A204.1 (cell line): ENCODE data around the gene TAF4.
"Not testable (repeated sequence)": the region's sequence is repeated elsewhere in the genome, so short reads cannot be mapped to it uniquely, and the experiment has no call there.

ENCODE experiments used
- FAIRE-seq: peaks from 2 replicates; lab custom pipeline; 2012; peaks lifted over from hg19 to GRCh38; lab: Jason Lieb, UNC

Gene TAF4

GRCh38 chr20:61979701-61980635 lies 85.7 kb downstream of the TAF4 start:
- no peak for FAIRE-seq

GRCh38 chr20:61979090-61979489 lies 86.6 kb downstream of the TAF4 start:
- no peak for FAIRE-seq

- no peak for FAIRE-seq
These were observed 87.2 kb downstream of the TAF4 start for GRCh38 chr20:61978491-61978890.

- FAIRE-seq: no peak
These were observed 88.3 kb downstream of the TAF4 start for GRCh38 chr20:61977419-61977786.

GRCh38 chr20:61976644-61977418 lies 88.8 kb downstream of the TAF4 start:
- FAIRE-seq: no peak

GRCh38 chr20:61976263-61976643 lies 89.4 kb downstream of the TAF4 start:
- FAIRE-seq: no peak

GRCh38 chr20:61975407-61976129 lies 90.1 kb downstream of the TAF4 start:
- no peak for FAIRE-seq

- no peak for FAIRE-seq
These were observed 91.4 kb downstream of the TAF4 start for GRCh38 chr20:61974357-61974665.

- FAIRE-seq: no peak
These were observed 91.9 kb downstream of the TAF4 start for GRCh38 chr20:61973515-61974356.

GRCh38 chr20:61972636-61973508 lies 92.8 kb downstream of the TAF4 start:
- no peak for FAIRE-seq

GRCh38 chr20:61971595-61971994 lies 94.1 kb downstream of the TAF4 start:
- FAIRE-seq: not testable (repeated sequence)

- no peak for FAIRE-seq
These were observed 95.3 kb downstream of the TAF4 start for GRCh38 chr20:61970357-61970756.

GRCh38 chr20:61969806-61970205 lies 95.9 kb downstream of the TAF4 start:
- no peak for FAIRE-seq

- no peak for FAIRE-seq
These were observed 96.7 kb downstream of the TAF4 start for GRCh38 chr20:61968932-61969331.

GRCh38 chr20:61968036-61968810 lies 97.5 kb downstream of the TAF4 start:
- no peak for FAIRE-seq

- FAIRE-seq: no peak
These were observed 98.4 kb downstream of the TAF4 start for GRCh38 chr20:61967300-61967699.

- FAIRE-seq: no peak
These were observed 99.0 kb downstream of the TAF4 start for GRCh38 chr20:61966492-61967244.

GRCh38 chr20:61965606-61966491 lies 99.8 kb downstream of the TAF4 start:
- FAIRE-seq: no peak
